ENCODE data around the gene NOTO.

DNA sequence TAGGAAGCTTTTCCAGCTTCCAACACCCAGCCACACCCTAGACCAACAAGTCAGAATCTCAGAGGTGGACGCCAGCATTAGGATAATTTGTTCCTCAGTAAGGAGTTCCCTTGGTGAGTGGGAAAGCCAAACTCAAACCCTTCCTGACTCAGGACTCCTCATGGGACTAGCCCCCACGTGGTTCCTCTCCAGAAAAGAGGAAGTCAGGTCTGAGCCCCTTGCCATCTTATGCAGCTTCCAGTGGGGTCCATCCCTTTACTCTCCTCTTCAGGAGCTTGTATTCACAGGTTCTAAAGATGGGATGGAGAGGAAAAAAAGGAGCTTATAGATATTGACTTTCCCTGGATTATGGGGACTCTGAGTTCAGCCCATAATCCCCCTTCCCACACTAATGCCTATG is 14.8 kb upstream of the NOTO start:
- TF ChIP-seq GATA2 (IDR thresholded peaks at IDR 0.05; ENCODE audit: low read depth, low read length) (no peak), GATA3 (IDR thresholded peaks at IDR 0.05; ENCODE audit: low read depth, low read length) (no peak)

Measured in SH-SY5Y (cell line).